GM21576 (cell line): ENCODE data around the gene GJB4.
"Not testable (repeated sequence)": the region's sequence is repeated elsewhere in the genome, so short reads cannot be mapped to it uniquely, and the experiment has no call there.

ENCODE experiments used
- ATAC-seq: cut with Tn5 transposase; IDR thresholded peaks from one replicate; pipeline ENCODE4 v1.9.1; 2021; ENCODE audit warnings: mild to moderate bottlenecking, moderate library complexity; ENCODE audit not compliant: unreplicated experiment

GJB4 gene

GRCh38 chr1:34746785-34747637 lies 12.5 kb upstream of the GJB4 start:
- no peak for ATAC-seq

- no peak for ATAC-seq
Observed at GRCh38 chr1:34747638-34747941, 11.9 kb upstream of the GJB4 start.

GRCh38 chr1:34749992-34750391 lies 9.5 kb upstream of the GJB4 start:
- no peak for ATAC-seq

GRCh38 chr1:34750610-34751009 lies 8.9 kb upstream of the GJB4 start:
- ATAC-seq: no peak

DNA sequence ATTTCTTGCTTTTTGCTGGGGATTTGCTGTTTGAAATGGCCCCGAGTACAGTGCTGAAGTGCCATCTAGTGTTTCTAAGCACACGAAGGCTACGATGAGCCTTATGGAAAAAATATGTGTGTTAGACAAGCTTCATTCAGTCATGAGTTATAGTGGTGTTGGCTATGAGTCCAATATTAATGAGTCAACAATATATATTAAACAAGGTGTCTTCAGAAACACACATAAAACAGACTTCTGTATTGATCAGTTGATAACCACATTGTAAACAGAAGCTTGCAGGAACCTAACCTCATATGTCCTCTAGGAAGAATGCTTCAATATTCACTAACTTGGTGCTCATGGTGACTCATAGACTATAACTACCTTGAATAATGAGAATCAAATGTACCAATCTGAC lies 6.4 kb upstream of the GJB4 start:
- ATAC-seq: no peak

DNA sequence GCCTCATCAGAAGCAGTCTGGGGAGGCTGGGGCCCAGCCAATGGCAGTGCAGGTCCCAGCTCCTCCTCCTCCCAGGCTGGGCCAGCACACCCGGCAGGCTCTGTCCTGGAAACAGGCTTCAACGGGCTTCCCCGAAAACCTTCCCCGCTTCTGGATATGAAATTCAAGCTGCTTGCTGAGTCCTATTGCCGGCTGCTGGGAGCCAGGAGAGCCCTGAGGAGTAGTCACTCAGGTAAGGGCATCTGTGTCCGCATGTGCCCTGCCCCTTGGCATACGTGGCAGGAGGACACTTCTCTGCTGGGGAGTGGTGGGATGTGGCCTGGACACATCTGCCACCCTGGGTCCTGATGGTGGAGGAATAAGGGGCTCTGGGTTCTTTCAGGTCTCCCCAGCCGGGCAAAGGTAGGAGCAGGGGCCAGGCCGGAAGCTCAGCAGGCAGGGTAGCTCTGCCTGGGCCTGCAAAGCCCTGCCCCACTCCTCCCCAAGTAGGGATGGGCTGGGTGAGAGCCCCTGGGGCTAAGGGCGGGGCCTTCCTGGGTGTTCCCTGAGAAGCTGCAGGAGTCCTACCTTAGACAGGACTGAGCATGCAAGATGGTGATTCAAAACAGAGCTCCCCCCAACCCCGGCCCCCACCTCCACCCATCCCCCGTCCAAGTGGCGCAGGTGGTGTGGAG lies 4.4 kb upstream of the GJB4 start, which contains the start of gene GJB5:
TSS of gene GJB5 (plus strand) at position 84 of the 674 bp plus-strand sequence. CDS start 2,284 bp downstream, outside the sequence.
- ATAC-seq: no peak

DNA sequence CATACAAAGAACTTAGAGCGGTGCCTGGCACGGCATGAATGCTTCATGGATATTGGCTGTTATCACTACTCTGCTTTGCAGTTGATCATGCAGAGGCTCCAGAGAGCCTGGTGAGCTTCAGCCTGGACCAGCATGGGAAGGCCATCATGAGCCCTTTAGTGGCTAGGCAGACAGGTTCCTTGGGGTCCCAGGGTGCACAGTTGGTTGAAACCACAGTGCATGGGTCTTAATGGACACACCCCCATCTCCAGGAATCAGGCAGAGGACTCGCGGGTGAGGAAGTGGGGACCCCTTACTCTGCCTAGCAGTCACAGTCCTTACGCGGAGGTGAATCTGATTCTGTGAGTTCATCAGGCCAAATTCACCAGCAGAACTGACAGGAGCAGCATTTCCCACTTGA lies 3.6 kb upstream of the GJB4 start:
- ATAC-seq: no peak

GRCh38 chr1:34757386-34757785 lies 2.2 kb upstream of the GJB4 start:
- ATAC-seq: no peak

GRCh38 chr1:34758751-34759150 lies 789 bp upstream of the GJB4 start:
- no peak for ATAC-seq

DNA sequence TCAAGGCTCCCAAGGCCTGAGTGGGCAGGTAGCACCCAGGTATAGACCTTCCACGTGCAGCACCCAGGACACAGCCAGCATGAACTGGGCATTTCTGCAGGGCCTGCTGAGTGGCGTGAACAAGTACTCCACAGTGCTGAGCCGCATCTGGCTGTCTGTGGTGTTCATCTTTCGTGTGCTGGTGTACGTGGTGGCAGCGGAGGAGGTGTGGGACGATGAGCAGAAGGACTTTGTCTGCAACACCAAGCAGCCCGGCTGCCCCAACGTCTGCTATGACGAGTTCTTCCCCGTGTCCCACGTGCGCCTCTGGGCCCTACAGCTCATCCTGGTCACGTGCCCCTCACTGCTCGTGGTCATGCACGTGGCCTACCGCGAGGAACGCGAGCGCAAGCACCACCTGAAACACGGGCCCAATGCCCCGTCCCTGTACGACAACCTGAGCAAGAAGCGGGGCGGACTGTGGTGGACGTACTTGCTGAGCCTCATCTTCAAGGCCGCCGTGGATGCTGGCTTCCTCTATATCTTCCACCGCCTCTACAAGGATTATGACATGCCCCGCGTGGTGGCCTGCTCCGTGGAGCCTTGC lies 1.7 kb downstream of the GJB4 start:
- ATAC-seq: no peak

GRCh38 chr1:34761776-34762307 lies 2.3 kb downstream of the GJB4 start:
- no peak for ATAC-seq

DNA sequence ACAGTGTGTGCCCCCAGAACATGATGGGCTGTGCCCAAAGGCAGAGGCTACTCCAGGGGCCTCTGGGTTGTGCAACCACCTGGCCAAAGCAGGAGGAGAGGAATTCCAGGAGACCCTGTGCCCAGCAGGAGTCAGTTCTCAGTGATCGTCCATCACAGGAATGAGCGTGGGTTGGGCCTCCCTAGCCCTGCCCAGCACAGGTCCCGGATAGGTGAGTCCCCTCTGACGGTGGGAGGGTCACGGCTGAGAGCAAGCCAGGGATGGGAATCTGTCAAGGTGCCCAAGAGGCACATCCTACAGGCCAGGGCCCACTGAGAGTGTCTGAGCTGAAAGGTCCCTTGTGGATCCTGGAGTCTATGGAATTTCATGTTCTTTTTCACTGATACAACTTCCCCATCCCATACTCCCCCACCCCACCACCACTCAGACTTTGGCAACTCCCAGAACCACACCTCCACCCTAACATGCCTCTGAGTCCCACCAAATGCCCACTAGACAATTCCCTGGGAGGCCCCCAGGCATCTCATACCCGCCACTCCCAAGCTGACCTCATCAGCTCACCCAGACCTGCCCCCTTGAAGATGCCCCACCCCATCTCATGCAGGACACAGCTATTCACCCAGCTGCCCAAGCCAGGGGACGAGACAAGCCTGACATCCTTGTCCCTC lies 3.1 kb downstream of the GJB4 start:
- no peak for ATAC-seq

DNA sequence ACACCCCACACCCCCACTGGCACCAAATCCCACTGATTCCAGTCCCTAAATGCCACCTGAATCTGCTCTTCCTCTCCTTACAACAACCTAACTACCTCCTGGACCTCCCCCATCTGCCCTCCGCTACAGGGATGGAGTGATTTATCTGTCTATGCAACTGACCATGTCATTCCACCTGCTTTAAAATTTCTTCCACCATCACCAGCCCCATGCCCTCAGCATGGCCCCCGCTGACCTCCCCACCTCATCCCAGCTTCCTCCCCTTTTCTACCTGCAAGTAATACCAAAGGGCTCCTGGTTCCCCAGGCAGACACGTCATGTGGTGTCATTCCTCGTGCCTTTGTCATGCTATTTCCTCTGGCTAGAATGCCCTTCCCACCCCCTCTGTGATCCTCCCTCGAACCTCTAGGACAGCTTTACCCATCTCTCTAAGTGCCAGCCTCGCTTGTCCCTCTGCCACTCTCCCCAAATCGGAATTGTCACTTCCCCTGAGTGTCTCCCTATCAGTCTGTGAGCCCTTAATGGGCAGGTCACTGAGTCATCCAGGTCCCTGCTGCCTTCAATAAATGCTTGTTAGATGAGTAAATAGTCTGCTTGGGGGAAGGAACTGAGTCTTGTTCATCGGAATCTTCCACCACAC lies 3.7 kb downstream of the GJB4 start:
- ATAC-seq: no peak

DNA sequence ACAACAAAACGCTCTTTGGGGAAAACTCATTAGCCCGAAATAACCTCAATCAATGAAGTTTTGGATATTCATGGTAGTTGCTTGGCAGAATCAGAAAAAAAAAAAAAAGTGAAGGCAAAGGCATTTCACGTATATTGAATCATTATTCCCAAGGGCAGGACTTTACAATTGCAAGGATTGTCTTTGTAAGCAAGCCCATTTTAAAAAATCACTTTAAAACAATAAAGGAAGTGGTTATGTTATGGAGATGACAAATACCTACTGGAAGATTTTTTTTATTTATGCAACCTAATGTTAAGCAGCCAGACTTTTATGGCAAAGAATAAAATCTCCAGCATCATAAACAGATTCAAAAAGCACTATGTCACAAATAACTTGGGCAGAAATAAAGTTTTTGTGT lies 9.3 kb downstream of the GJB4 start:
- ATAC-seq: no peak

DNA sequence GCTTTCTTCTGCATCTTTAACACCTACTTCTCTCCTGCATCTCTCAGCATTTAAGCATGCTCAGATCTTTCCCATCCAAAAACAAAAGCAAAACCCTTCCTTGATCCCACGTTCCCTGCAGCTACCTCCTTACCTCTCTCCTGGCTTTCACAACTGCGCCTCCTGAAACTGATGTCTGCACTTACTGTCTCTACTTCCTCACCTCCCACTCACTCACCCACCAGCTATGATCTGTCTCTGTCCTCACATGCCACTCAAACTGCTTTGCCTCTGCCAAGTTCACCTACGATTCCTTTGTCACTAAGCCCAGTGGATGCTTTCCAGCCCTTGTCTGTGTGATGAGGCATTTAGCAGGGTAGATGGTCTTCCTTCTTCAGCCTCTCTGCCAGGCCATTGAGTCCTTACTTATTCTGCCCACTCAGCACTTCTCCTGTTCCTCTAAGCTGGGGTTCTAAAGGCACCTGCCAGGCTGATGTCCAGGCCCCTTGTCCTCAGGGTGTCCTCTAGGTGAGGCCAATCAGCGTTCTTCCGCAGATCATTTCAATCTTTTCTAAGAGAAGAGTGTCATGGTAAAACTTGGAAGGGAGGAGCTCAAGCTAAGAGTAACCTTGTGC lies 11.5 kb downstream of the GJB4 start:
- no peak for ATAC-seq

DNA sequence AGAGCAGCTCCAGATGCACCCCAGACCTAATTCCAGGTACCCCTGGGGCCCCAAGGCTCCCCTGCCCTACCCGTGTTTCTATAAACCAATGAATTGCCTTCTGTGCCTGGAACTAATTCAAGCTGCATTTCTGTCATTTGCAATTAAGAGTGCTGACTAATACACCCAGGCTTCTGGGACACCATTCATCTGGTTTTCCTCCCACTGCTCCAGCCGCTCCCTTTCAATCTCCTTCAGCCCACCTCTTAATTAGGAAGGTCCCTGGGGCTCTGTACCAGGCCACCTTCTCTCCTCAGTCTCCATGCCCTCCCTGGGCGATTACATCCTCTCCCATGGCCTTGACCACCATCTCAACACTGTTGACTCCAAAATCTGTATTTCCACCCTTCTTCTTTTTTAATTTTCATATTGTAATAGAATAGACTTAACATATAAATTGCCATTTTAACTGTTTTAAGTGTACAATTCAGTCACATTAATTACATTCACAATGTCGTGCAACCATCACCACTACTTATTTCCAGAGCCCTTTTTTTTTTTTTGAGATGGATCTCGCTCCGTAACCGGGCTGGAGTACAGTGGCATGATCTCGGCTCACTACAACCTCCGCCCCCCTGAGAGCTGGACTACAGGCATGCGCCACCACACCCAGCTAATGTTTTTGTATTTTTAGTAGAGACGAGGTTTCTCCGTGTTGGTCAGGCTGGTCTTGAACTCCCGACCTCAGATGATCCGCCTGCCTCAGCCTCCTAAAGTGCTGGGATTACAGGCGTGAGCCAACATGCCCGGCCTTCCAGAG lies 12.2 kb downstream of the GJB4 start:
- no peak for ATAC-seq

DNA sequence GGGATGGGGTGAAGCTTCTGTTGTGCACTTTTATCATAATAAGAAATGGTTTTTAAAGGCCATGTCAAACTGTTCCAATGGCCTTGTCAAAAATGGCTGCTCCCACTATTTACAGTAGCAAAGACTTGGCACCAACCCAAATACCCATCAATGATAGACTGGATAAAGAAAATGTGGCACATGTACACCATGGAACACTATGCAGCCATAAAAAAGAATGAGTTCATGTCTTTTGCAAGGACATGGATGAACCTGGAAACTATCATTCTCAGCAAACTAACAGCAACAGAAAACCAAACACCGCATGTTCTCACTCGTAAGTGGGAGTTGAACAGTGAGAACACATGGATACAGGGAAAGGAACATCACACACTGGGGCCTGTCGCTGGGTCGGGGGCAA lies 13.6 kb downstream of the GJB4 start:
- ATAC-seq: not testable (repeated sequence)

- no peak for ATAC-seq
Observed at GRCh38 chr1:34774957-34775356, 15.4 kb downstream of the GJB4 start.

- no peak for ATAC-seq
Observed at GRCh38 chr1:34776911-34777310, 17.4 kb downstream of the GJB4 start.
